DOHH2 (cell line): ENCODE measurements around the gene FAM228B.

Experiments
- CTCF ChIP-seq: fragments of 200-600 bp; sonication (generic); IDR thresholded peaks from one replicate; pipeline ENCODE4 v1.5.1; 2014; ENCODE audit warnings: antibody characterized with exemption, mild to moderate bottlenecking, low read depth, low read length; ENCODE audit not compliant: poor library complexity, severe bottlenecking
- EZH2phosphoT487 ChIP-seq: fragments of 200-600 bp; sonication (generic); IDR thresholded peaks from 2 replicates; pipeline ENCODE4 v1.6.1; 2017; ENCODE audit warnings: borderline replicate concordance, mild to moderate bottlenecking, antibody characterized with exemption, low read length, moderate library complexity, mixed read lengths

GRCh38 chr2:24203787-24204150, 80.5 kb downstream of the FAM228B start:
- TF ChIP-seq CTCF (no peak), EZH2phosphoT487 (no peak)
